Esophagus muscularis mucosa (tissue), 4 donors: ENCODE results near the gene AGPAT1.

Experiments used
- CTCF ChIP-seq, 3 experiments: fragments of 200-600 bp in 2 of 3; fragments of 450-650 bp in 1 of 3; sonication (generic) in 2 of 3; IDR thresholded peaks; one replicate each; pipeline ENCODE4 v1.5.1; 2017 to 2019; ENCODE audit warnings: antibody characterized with exemption in 3 of 3, mild to moderate bottlenecking in 2 of 3, moderate library complexity in 1 of 3
- EP300 ChIP-seq: sonication (generic); formaldehyde crosslinking; IDR thresholded peaks from one replicate; pipeline ENCODE4 v1.6.1; 2017; ENCODE audit warnings: antibody characterized with exemption
- POLR2A ChIP-seq: fragments of 450-650 bp; IDR thresholded peaks from one replicate; pipeline ENCODE4 v1.6.1; 2017; ENCODE audit warnings: antibody characterized with exemption, moderate library complexity, mild to moderate bottlenecking, low read depth
- POLR2AphosphoS5 ChIP-seq, 2 donors: sonication (generic); formaldehyde crosslinking; IDR thresholded peaks; one replicate each; pipeline ENCODE4 v1.6.1; 2017; ENCODE audit warnings: antibody characterized with exemption in 2 of 2

DNA sequence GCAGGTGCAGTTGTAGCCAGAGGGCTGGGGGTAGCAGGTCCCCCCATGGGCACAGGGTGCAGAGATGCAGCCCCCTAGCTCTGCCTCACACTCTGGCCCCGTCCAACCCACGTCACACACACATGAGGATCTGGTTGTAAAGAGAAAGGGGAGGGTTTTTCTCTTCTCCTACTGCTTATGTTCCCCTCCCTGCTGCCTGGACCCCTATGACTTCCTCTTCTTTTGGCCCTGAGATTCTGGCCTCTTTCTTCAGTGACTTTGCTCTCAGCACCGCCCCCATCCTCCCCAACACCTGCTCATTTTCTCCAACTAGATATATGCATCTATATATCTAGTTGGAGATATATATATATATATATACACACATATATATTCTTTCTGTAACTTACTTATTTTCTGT lies 38.2 kb upstream of the AGPAT1 start:
- TF ChIP-seq CTCF (IDR thresholded peaks at IDR 0.05) (no peak), POLR2AphosphoS5 (IDR thresholded peaks at IDR 0.05) (no peak), EP300 (no peak), POLR2A (no peak)
